ENCODE results near the gene GFRA1.

GFRA1 gene

DNA sequence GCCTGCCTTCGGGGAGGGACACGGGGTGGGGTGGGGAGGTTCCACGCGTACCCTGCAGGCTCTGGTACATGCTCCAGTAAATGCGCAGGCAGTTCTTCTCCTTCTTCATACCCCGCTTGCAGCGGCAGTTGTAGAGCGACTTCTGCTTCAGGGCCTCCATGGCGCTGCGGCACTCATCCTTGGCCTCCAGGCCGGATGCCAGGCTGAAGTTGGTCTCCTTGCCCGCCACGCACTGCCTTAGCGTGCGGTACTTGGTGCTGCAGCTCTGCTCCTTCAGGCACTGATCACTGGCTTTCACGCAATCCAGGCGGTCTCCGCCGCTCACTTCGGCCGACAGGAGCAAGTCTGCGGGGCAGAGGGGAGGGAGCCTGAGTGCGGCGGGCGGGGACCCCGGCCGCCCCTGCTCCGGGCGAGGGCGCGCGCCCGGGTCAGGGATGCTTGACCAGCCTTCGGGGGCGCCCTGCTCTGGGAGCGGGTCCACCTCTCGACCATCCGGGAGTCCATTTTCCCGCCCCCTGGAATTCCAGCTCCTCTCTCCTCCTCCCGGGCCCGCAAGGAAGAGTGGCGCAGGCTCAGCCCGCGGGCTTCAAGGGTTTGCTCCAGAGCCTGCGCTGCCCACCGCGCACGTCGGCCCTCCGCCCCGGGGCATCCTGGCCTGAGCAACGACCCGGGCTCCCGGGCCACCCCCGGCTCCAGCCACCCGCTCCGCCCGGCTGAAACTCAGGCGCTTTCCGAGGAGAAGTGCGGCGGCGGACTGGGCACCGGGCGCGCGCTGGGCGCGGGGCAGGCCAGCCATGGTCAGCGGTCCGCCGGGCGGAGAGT, 2.0 kb downstream of the GFRA1 start:
- DNase-seq = no peak

DNA sequence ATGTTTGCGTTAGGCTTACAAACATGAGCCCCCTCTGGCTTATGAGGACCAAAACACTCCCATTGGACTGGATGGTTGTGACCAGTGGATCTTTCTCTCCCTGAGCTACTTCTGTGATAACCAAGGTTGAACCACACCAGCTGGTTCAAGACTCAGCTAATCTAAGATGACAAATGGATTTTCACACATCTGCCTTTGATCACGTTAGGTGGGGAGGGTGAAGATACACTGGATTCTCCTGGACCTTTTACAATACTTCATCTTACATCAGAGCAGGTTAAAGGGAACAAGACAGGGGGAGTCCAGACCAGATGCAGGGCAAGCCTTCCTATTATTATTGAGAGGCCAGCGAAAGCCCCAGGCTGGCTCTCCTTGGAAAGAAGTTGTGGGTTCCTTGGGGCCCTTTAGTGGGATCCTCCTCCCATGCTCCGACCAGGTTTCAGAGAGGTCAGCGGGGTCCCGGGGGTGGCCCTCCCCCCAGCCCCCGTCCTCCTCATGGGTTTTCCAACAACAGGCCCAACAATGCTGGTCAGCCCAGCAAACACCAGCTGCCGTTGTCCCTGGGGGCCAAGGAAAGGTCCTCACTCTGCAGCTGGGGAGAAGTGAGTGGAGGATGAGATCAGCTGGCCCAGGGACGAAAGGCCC, 2.8 kb downstream of the GFRA1 start:
- DNase-seq = no peak

GRCh38 chr10:116269619-116270018, 3.4 kb downstream of the GFRA1 start:
- DNase-seq = no peak

GRCh38 chr10:116268976-116269375, 4.0 kb downstream of the GFRA1 start:
- DNase-seq = no peak

DNA sequence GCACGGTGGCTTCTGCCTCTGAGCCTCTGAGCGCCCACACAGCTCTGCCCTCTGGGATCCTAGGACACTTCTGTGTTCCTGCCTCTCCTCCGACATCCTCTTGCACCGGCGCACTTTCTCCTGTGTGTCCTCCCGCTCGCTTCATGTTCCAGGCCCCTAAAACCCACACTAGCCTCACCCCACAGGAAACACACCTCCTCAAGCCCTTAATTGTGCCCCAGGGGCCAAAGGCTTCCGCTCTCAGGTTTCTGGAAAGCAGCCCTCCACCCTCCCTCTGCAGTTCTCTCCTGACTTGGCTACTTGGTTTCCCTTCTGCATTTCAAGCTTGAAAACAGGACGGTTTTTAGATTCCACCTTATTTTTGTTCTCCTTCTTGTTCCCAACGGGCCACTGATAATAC, 7.3 kb downstream of the GFRA1 start:
- DNase-seq = no peak

GRCh38 chr10:116263870-116264655, 8.9 kb downstream of the GFRA1 start:
- DNase-seq = no peak

GRCh38 chr10:116262678-116263077, 10.3 kb downstream of the GFRA1 start:
- DNase-seq = no peak

- peak; percentile 31 for DNase-seq
These were observed 12.4 kb downstream of the GFRA1 start for GRCh38 chr10:116260599-116260998.

GRCh38 chr10:116259638-116260037, 13.4 kb downstream of the GFRA1 start:
- DNase-seq = no peak

DNA sequence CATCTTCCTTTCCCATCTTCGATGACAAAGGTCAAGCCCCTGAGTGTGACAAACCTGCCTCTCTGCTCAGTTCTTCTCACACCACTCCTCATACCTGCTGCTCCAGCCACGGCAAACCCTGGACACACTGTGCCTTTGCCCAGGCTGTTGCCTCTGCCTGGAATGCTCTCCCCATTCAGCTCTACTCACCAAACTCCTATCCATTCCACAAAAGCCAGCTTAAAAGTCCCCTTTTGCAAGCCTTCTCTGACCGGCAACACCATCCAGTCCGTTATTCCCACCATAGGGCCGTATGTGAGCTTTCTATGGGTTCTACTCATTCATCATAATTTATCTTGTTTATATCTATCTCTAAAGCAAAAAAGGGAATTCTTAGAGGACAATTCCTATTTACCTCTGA, 15.2 kb downstream of the GFRA1 start:
- DNase-seq = no peak

DNA sequence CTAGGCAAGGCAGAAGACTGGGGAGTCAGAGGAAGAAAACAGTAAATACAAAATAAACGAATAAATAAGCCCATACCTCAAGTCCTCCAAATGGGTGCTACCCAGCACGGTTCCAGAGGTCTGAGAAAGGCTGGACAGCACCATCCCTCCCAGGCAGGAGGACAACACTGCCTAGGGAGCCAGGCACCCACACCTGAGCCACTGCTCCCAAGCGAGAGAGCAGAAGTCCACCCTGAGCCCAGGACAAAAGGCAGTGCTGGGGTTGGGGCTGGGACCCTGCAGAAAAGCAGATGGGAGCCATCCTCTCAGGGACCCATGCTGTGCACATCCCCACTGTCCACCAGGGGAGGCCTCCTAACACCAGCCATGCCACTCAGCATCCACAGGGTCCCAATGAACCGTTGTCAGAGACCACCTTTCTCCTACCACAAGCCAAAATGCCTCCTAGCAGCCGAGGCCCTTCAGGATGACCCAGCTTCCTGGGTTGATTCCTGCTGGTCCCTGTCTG, 16.2 kb downstream of the GFRA1 start:
- DNase-seq = no peak

DNA sequence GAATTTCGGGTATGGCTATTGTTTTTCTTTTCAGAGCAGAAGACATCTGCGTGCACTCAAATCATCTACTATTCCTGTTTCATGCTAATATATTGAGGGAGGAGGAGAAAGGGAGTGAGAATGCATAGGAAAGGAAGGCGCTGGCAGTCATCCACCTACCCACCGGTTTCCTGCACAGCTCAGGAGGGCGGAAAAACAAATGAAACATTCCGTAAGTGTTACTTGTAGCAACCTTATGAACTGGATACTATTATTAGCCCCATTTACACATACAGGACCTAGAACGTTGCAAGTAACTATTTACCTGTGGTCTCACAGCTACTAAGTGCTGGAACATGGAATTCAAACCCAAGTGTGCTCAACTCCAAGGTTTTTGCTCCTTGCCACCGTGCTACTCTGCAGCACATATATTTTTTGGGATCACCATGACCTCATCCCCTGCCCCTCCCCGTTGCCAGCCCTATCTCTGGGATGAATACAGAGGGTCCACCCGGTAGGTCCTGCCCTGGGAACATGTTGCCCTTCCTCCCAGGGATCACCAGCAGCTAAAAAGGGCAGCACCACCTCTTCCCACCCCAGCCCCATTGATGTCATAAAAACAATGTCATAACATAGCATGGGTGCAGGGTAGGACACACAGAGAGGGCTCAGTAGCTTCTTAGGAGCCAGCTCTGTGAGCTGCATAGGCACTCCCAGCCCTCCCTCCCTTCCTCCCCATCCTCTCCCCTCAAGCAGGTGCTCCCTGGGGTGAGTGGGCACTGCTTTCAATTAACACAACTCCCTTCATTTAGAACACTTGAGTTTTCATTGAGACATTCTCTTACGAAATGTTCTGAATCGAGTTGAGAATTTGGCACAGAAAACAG, 16.9 kb downstream of the GFRA1 start:
- DNase-seq = no peak

- no peak for DNase-seq
These were observed 18.4 kb downstream of the GFRA1 start for GRCh38 chr10:116254422-116255155.

DNA sequence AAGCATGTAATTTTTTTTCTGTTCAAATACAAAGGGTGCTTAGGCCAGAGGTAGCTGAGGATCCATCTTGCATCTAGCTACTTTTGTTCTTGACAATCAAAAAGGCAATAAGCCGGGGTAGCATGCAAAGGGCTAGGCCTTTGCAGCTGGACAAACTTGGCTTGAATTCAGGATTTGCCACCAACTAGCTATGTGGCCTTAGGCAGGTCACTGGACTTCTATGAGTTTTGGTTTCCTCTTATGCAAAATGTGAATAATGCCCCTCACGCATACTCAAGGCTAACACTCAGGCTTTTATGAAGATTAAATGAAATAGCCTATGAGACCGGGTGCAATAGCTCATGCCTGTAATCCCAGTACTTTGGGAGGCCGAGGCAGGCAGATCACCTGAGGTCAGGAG, 19.3 kb downstream of the GFRA1 start:
- no peak for DNase-seq

DNA sequence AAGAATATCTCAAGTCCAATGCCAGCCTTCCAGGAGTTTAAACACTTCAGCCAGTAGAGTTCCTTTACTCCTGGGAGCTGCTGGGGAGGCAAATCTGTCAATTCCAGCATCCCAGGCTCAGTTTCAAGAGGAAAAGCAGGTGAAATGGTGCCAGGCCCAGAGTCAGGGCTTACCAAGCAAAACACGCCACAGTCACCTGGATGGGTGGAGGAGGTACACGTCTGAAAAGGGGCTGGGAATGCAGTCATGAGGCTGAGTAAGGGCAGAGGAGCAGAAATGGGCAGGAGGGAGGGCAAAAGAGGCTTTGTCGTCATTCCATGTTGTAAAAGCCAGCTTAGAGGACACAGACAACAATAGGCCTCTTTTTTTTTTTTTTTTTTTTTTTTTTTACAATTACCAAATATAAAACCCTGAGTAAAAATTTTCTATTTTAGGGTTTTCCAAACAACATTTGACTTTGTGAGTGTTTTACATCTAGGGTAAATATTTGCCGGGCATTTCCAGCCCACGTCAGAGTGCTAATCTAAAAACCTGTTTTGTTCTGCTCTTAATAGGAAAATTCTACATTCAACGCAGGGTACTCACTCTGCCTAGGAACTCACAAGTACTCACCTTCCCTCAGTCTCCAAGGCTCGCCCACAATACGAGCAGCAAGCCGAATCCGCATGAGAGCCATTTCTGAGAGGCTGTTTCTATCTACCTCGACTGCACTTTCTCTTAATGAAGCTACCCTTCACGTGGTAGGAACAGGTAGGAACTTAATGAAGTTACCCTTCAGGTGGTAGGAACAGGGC, 21.2 kb downstream of the GFRA1 start:
- no peak for DNase-seq

DNA sequence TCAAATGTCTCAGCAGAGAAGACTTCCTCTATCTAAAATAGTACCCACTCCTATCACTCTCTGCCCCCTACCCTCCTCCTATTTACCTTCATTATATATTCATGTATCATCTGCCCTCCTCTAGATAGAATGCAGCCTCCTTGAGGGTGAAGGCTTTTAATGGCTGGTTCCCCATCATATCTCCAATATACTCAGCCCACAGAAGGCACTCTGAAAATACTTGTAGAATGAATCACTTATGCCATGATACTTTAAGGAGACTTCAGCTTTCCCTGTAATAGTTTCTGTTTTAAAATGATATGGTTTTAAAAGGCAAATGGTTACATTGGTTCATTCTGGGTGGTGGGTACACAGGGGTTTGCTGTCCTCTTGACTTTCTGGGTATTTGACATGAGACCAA, 25.3 kb downstream of the GFRA1 start:
- DNase-seq = no peak

DNA sequence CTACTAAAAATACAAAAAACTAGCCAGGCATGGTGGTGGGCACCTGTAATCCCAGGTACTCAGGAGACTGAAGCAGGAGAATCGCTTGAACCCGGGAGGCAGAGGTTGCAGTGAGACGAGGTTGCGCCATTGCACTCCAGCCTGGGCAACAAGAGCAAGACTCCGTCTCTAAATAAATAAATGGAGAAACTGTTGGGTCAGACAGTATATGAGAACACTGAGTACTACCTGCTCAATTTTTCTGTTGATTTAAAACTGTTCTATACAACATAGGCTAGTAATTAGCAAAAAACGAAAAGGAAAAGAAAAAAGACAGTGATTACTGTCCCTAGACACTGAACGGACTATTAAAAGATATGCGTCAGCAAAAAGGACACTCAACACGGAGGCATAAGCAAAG, 26.7 kb downstream of the GFRA1 start:
- DNase-seq = no peak

DNA sequence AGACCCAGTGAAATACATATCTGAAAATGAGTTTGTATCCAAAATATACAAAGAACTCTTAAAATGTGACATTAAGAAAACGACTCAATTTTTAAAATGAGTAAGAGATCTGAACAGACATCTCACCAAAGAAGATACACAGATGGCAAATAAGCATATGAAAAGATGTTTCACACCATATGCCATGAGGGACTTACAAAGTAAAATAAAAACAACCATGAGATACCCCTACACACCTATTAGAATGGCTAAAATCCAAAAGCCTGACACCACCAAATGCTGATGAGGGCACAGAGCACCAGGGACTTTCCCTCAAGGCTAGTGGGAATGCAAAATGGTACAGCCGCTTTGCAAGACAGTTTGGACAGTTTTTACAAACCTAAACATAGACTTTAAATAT, 27.9 kb downstream of the GFRA1 start:
- DNase-seq = no peak

GRCh38 chr10:116241642-116242410, 31.2 kb downstream of the GFRA1 start:
- no peak for DNase-seq

- no peak for DNase-seq
These were observed 31.9 kb downstream of the GFRA1 start for GRCh38 chr10:116241085-116241484.
